Measurements from ENCODE around the gene NARS2. TPM values are rescaled to one million over a fixed set of nuclear protein-coding genes. Genes with fewer than 3 reads are reported as not detected.

Gene NARS2
- polyA plus RNA-seq, 1 experiment: 18.4 TPM

GRCh38 chr11:78392854-78393253, 181.8 kb downstream of the NARS2 start:
- CTCF ChIA-PET: no interaction called here
- POLR2A ChIA-PET: no interaction called here
- no peak for DNase-seq (ENCODE audit: low read depth, low spot score)
- no peak overlapping the region for H3K27ac ChIP-seq (ENCODE audit: low read depth, low read length)
- H3K9me3 ChIP-seq (ENCODE audit: control insufficient read depth, insufficient read depth, low read length): no peaks in the 10 kb centered on the region
- H3K4me3 ChIP-seq (ENCODE audit: low read depth, low read length): no peak overlapping the region
- no peak for TF ChIP-seq CTCF (IDR thresholded peaks at IDR 0.05; ENCODE audit: low read depth, low read length)
- H3K27me3 ChIP-seq (ENCODE audit: control insufficient read depth, insufficient read depth, low read length): no peaks in the 10 kb centered on the region

- Histone ChIP-seq H3K27me3 (ENCODE audit: control insufficient read depth, insufficient read depth, low read length) (no peaks in the 10 kb centered on the region), H3K27ac (ENCODE audit: low read depth, low read length) (no peak overlapping the region), H3K4me3 (ENCODE audit: low read depth, low read length) (no peak overlapping the region), H3K9me3 (ENCODE audit: control insufficient read depth, insufficient read depth, low read length) (no peaks in the 10 kb centered on the region)
- CTCF ChIA-PET: interaction anchor here (0.5 kb wide), 1 partner anchor 214 kb away, joined by 3 read pairs; no protein-coding TSS in a partner anchor
- TF ChIP-seq CTCF (IDR thresholded peaks at IDR 0.05; ENCODE audit: low read depth, low read length): no peak
- POLR2A ChIA-PET: no interaction called here
- DNase-seq (ENCODE audit: low read depth, low spot score): no peak
Observed at GRCh38 chr11:78391424-78391823, 183.2 kb downstream of the NARS2 start.

- ChIA-PET CTCF (interaction anchor here (0.5 to 1.0 kb wide), 2 partner anchors 12 to 213 kb away, joined by 3 to 4 read pairs; no protein-coding TSS in a partner anchor), POLR2A (no interaction called here)
- TF ChIP-seq CTCF (IDR thresholded peaks at IDR 0.05; ENCODE audit: low read depth, low read length): no peak
- H3K9me3 ChIP-seq (ENCODE audit: control insufficient read depth, insufficient read depth, low read length): no peaks in the 10 kb centered on the region
- DNase-seq (ENCODE audit: low read depth, low spot score): no peak
- no peak overlapping the region for H3K27ac ChIP-seq (ENCODE audit: low read depth, low read length)
- H3K27me3 ChIP-seq (ENCODE audit: control insufficient read depth, insufficient read depth, low read length): no peaks in the 10 kb centered on the region
- H3K4me3 ChIP-seq (ENCODE audit: low read depth, low read length): no peak overlapping the region
Observed at GRCh38 chr11:78390809-78391208, 183.9 kb downstream of the NARS2 start.

GRCh38 chr11:78386215-78386941, 188.3 kb downstream of the NARS2 start:
- no peak overlapping the region for H3K27ac ChIP-seq (ENCODE audit: low read depth, low read length)
- H3K9me3 ChIP-seq (ENCODE audit: control insufficient read depth, insufficient read depth, low read length): peaks cover 10% of the 10 kb centered on the region; the same call in 1 of the 2 replicates
- CTCF ChIA-PET: interaction anchor here (1.0 kb wide), 1 partner anchor 19 kb away, joined by 3 read pairs; no protein-coding TSS in a partner anchor
- H3K4me3 ChIP-seq (ENCODE audit: low read depth, low read length): no peak overlapping the region
- POLR2A ChIA-PET: no interaction called here
- no peak for DNase-seq (ENCODE audit: low read depth, low spot score)
- no peaks in the 10 kb centered on the region for H3K27me3 ChIP-seq (ENCODE audit: control insufficient read depth, insufficient read depth, low read length)
- no peak for TF ChIP-seq CTCF (IDR thresholded peaks at IDR 0.05; ENCODE audit: low read depth, low read length)

Small RNA genes within 50 kb of the gene (small RNA-seq; reads per million reads assigned to genes)
- gene RNU6-311P (ENCODE audit: insufficient read length, low read depth): not detected

Other genes with a start within 250 kb of the NARS2 start
- 7.9 and 8.7 TPM in 2 replicates for gene GAB2, start 157.0 kb downstream of the NARS2 start, polyA plus RNA-seq (2011; rRNA removed)

All from AG04450 (cell line).